ENCODE measurements around the gene TRIP13. TPM values are rescaled to one million over a fixed set of nuclear protein-coding genes. Genes with fewer than 3 reads are reported as not detected.

The TRIP13 gene
- total and polyA plus RNA-seq, 2 experiments from 2014 or later = 9.2 to 9.4 TPM

DNA sequence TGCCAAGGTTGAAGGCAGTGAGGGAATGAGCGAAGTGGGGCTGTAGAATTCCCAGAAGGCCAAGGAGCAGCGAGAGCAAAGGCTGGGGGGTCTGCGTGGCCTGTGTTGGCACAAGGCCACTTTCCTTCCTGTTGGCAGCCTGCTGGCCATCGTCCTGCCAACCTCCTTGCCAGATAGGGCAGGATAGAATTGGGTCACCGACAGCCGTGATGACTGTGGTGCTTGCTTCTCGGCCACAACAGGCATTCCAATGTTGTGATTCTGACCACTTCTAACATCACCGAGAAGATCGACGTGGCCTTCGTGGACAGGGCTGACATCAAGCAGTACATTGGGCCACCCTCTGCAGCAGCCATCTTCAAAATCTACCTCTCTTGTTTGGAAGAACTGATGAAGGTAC lies 18.9 kb downstream of the TRIP13 start:
- DNase-seq (ENCODE audit: low spot score) = no peak
- Histone ChIP-seq H3K9me3 (ENCODE audit: low read depth) (no peaks in the 10 kb centered on the region), H3K9me2 (replicated peaks; ENCODE audit: insufficient read depth) (no peaks in the 10 kb centered on the region), H4K20me1 (ENCODE audit: insufficient read depth, poor library complexity, severe bottlenecking) (no peaks in the 10 kb centered on the region), H2AFZ (no peak overlapping the region), H3K4me3 (no peak overlapping the region), H3K36me3 (replicated peaks; ENCODE audit: insufficient read depth, low read depth) (no peaks in the 10 kb centered on the region), H3K79me2 (no peaks in the 10 kb centered on the region), H3K27me3 (no peaks in the 10 kb centered on the region), H3K4me2 (no peak overlapping the region), H3K4me1 (ENCODE audit: insufficient read depth) (no peaks in the 10 kb centered on the region), H3K27ac (no peak overlapping the region)
- 98% methylated on average over 11 of the region's 11 CpGs for WGBS (ENCODE audit: low lambda C conversion rate, missing lambda C conversion rate)
- TF ChIP-seq, protein P1, sequence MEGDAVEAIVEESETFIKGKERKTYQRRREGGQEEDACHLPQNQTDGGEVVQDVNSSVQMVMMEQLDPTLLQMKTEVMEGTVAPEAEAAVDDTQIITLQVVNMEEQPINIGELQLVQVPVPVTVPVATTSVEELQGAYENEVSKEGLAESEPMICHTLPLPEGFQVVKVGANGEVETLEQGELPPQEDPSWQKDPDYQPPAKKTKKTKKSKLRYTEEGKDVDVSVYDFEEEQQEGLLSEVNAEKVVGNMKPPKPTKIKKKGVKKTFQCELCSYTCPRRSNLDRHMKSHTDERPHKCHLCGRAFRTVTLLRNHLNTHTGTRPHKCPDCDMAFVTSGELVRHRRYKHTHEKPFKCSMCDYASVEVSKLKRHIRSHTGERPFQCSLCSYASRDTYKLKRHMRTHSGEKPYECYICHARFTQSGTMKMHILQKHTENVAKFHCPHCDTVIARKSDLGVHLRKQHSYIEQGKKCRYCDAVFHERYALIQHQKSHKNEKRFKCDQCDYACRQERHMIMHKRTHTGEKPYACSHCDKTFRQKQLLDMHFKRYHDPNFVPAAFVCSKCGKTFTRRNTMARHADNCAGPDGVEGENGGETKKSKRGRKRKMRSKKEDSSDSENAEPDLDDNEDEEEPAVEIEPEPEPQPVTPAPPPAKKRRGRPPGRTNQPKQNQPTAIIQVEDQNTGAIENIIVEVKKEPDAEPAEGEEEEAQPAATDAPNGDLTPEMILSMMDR (IDR thresholded peaks at IDR 0.05; ENCODE audit: poor library complexity) = no peak
- TF ChIP-seq EZH2phosphoT487 (IDR thresholded peaks at IDR 0.05; ENCODE audit: low read depth, severe bottlenecking, unreplicated experiment) (no peak), EZH2 (IDR thresholded peaks at IDR 0.05; ENCODE audit: borderline replicate concordance) (no peak)

DNA sequence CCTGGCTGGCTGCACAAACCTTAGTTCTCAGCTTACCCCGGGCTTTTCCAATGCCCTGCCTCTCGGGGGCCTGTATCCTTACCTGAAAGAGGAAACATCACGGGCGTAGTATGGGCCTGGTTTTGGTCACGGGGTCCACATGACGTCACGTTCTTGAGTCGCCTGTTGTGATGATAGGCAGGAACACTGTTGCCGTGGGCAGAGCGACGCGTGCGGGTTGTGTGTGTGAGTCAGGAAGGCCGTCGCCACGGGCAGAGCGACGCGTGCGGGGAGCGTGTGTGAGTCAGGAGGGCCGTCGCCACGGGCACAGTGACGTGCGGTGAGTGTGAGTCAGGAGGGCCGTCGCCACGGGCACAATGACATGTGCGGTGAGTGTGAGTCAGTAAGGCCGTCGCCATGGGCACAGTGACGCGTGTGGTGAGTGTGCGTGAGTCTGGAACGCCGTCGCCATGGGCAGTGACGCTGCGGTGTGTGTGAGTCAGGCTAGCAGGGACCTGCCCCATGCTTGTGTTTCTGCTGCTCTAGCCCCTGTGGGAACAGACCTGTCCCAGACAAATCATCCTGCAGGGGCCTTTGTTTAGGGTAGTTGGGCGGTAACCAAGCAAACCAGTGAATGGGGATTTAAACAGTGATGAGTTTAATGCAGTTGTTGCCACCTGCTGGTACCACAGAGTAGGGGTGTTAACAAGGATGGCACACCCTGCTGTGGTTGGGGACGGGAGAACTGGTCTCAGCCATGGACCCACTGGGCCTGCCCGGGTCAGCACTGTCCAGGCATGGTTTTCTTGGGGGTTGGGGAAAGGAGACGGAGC lies 19.8 kb downstream of the TRIP13 start:
- H3K27me3 ChIP-seq = no peaks in the 10 kb centered on the region
- WGBS (ENCODE audit: low lambda C conversion rate, missing lambda C conversion rate) = 96% methylated on average over 38 of the region's 44 CpGs
- H2AFZ ChIP-seq = no peak overlapping the region

DNA sequence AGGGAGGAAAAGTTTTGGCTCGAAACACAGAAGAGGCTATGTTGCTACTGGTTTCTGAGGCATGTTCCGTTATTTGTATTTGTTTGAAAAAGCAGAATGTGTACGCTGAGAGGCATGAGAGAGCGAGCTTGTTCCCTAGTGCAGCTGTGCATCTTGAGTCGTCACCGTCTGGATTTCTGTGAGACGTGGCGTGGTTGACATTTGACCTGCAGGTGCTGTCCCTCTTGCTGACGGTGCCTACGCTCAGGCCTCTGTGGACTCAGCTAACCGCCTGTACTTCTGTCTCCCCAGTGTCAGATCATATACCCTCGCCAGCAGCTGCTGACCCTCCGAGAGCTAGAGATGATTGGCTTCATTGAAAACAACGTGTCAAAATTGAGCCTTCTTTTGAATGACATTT lies 21.5 kb downstream of the TRIP13 start:
- Histone ChIP-seq H2AFZ (no peak overlapping the region), H3K4me2 (no peak overlapping the region), H3K27ac (no peak overlapping the region), H3K36me3 (replicated peaks; ENCODE audit: insufficient read depth, low read depth) (no peaks in the 10 kb centered on the region), H4K20me1 (ENCODE audit: insufficient read depth, poor library complexity, severe bottlenecking) (no peaks in the 10 kb centered on the region), H3K4me1 (ENCODE audit: insufficient read depth) (no peaks in the 10 kb centered on the region), H3K4me3 (no peak overlapping the region), H3K27me3 (no peaks in the 10 kb centered on the region), H3K9me3 (ENCODE audit: low read depth) (no peaks in the 10 kb centered on the region), H3K9me2 (replicated peaks; ENCODE audit: insufficient read depth) (no peaks in the 10 kb centered on the region), H3K79me2 (no peaks in the 10 kb centered on the region)
- no peak for TF ChIP-seq EZH2phosphoT487 (IDR thresholded peaks at IDR 0.05; ENCODE audit: low read depth, severe bottlenecking, unreplicated experiment)
- TF ChIP-seq, protein P1 (IDR thresholded peaks at IDR 0.05; ENCODE audit: poor library complexity) = no peak
- 96% methylated on average over 14 of the region's 14 CpGs for WGBS (ENCODE audit: low lambda C conversion rate, missing lambda C conversion rate)
- no peak for DNase-seq (ENCODE audit: low spot score)

More for the DNA sequence above, 19.8 kb downstream of the TRIP13 start:
- Histone ChIP-seq H3K79me2 (no peaks in the 10 kb centered on the region), H3K4me2 (no peak overlapping the region), H3K36me3 (replicated peaks; ENCODE audit: insufficient read depth, low read depth) (no peaks in the 10 kb centered on the region), H3K9me2 (replicated peaks; ENCODE audit: insufficient read depth) (no peaks in the 10 kb centered on the region), H3K4me3 (no peak overlapping the region), H4K20me1 (ENCODE audit: insufficient read depth, poor library complexity, severe bottlenecking) (no peaks in the 10 kb centered on the region), H3K4me1 (ENCODE audit: insufficient read depth) (no peaks in the 10 kb centered on the region), H3K27ac (no peak overlapping the region), H3K9me3 (ENCODE audit: low read depth) (no peaks in the 10 kb centered on the region)
- no peak for DNase-seq (ENCODE audit: low spot score)
- TF ChIP-seq, protein P1 (IDR thresholded peaks at IDR 0.05; ENCODE audit: poor library complexity) = no peak
- TF ChIP-seq EZH2 (IDR thresholded peaks at IDR 0.05; ENCODE audit: borderline replicate concordance) (no peak), EZH2phosphoT487 (IDR thresholded peaks at IDR 0.05; ENCODE audit: low read depth, severe bottlenecking, unreplicated experiment) (no peak)
